GM12872 (cell line): ENCODE measurements around the gene DHRS7C.

ENCODE experiments used
- TF ChIP-seq, protein P1 (sequence below): IDR thresholded peaks from 3 replicates; pipeline ENCODE4 v1.5.1; 2011; ENCODE audit warnings: low read depth, mild to moderate bottlenecking, low read length, moderate library complexity; ENCODE audit not compliant: insufficient read depth

Gene DHRS7C

DNA sequence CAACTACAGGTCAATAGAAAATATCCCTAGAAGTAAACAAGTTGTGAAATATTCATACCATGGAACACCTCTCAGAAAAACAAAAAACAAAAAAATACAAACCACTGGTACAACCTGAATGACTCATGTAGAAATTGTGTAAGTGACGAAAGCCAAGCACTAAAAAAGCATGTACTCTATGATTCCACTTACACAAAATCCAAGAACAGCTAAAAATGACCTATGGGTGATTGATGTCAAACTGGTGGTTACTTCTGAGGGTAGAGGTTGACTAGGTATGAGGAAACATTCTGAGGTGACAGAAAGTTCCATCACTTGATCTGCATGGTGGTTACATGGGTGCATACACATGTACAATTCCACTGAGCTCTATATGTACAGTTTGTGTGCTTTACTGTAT is 31.1 kb downstream of the DHRS7C start:
- TF ChIP-seq, protein P1, sequence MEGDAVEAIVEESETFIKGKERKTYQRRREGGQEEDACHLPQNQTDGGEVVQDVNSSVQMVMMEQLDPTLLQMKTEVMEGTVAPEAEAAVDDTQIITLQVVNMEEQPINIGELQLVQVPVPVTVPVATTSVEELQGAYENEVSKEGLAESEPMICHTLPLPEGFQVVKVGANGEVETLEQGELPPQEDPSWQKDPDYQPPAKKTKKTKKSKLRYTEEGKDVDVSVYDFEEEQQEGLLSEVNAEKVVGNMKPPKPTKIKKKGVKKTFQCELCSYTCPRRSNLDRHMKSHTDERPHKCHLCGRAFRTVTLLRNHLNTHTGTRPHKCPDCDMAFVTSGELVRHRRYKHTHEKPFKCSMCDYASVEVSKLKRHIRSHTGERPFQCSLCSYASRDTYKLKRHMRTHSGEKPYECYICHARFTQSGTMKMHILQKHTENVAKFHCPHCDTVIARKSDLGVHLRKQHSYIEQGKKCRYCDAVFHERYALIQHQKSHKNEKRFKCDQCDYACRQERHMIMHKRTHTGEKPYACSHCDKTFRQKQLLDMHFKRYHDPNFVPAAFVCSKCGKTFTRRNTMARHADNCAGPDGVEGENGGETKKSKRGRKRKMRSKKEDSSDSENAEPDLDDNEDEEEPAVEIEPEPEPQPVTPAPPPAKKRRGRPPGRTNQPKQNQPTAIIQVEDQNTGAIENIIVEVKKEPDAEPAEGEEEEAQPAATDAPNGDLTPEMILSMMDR, result no peak

DNA sequence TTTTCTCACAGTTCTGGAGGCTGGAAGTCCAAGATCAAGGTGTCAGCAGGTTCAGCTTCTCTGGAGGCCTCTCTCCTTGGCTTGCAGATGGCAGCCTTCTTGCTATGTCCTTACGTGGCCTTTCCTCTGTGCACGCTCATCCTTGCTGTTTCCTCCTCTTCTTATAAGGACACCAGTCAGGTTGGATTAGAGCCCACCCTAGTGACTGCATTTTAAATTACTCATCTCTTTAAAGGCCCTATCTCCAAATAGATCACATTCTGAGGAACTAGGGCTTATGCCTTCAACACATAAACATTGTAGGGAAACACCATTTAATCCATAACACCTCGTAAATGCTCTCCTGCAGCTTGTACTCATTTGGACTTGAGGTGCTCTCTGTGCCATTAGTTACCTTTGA is 36.3 kb downstream of the DHRS7C start:
- TF ChIP-seq, protein P1, result no peak

DNA sequence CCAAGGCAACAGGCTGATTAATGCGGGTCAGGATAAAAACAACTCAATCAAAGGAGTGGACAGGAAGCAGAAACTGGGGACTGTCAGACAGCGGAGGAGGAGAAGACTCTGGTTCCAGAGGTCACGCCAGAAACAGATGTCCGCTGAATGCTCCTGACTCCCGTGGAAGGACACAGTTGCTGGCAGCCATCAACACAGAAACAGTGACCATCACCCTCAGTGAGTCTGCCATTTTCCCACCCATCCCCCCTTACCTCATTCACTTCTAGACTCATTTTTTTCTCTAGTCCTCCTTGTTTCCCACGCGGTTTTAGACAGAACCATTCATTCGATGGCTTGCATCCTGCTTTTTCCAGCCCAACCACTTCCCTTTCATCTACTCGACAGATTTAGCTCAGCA is 40.9 kb downstream of the DHRS7C start:
- TF ChIP-seq, protein P1, result no peak

DNA sequence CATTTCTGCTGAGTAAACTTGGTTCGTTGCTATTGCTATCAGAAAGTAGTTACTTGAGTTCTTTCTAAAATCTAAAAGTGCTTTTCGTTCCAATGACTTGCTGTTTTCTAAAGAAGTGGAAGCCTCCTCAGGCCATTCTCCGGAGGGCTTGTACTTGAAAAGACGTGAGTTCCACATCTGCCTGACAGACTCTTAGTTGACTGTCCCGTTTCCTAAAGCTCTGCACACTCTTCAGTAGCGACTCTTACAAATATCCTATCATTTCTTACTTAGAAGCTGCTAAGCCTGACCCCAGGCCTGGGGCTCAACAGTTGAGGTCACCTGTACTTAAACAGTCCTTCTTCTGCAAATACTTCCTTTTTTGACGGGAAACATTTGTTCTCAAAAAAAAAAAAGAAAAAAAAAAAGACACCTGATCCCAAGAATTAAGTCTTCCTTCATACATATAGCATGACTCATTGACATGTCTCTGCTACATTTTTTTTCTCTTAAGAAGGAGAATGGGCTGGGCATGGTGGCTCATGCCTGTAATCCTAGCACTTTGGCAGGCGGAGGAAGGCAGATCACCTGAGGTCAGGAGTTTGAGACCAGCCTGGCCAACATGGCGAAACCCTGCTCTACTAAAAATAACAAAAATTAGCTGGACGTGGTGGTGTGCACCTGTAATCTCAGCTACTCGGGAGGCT is 61.5 kb downstream of the DHRS7C start:
- TF ChIP-seq, protein P1, result no peak

DNA sequence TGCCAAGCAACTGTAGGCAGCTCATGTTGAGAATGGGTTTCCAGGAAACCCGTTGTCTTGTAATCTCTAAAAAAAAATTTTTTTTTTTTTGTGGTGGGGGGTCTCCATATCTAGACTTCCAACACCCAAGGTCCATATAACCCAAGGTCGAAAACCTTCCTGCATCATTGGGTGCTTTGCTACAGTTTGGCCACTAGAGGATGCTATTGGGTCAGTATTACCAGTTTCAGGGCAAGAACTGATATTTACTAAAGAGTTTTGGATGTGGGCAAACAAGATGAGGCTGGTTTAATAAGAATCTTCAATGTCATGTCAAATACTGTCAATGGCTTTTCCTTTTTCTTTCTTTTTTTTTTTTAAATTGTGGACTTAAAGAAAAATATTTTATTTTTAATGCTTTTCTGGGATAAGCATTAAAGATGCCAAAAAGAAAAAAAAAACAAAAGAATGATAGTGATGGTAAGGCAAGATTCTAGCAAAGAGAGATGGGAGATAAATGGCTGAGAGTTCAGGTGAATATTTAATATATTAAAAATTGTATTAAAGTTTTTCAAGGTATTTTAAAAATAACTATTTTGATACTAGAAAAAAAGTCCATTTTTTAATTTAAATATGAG is 62.2 kb downstream of the DHRS7C start:
- TF ChIP-seq, protein P1, result peak; percentile 99

DNA sequence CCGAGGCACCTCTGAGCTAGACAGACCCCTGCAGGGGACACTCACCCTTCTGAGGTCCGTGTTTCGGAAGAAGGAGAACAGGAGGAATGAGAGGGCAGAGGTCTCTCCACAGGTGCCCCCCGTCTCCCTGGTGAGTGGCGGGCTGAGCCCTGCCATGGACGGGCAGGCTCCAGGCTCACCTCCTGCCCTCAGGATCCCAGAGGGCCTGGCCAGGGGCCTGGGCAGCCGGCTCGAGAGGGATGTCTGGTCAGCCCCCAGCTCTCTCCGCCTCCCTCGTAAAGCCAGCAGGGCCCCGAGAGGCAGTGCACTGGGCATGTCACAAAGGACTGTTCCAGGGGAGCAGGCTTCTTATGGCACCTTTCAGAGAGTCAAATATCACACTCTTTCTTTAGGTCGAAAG is 62.8 kb downstream of the DHRS7C start:
- TF ChIP-seq, protein P1, result no peak

DNA sequence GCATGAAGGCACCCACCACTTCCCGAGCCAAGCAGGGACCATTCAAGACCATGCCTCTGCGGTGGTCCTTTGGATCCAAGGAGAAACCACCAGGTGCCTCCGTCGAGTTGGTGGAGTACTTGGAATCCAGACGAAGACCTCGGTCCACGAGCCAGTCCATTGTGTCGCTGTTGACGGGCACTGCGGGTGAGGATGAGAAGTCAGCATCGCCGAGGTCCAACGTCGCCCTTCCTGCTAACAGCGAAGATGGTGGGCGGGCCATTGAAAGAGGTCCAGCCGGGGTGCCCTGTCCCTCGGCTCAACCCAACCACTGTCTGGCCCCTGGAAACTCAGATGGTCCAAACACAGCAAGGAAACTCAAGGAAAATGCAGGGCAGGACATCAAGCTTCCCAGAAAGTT is 63.4 kb downstream of the DHRS7C start:
- TF ChIP-seq, protein P1, result no peak
